Body of pancreas (tissue), 4 donors: Measurements from ENCODE around the gene CDKL5. TPM values are rescaled to one million over a fixed set of nuclear protein-coding genes. Genes with fewer than 3 reads are reported as not detected.

Source experiments
- ATAC-seq: fragments of 150-250 bp; one replicate; pipeline ENCODE4 v1.9.1; 2016
- DNase-seq, 4 donors: peaks; one replicate each; pipeline ENCODE4 v3.0.0-alpha.2; 2019
- H3K27ac ChIP-seq, 4 donors: fragments of 200-600 bp; sonication (generic); 1 replicate in 3 of 4; 2 replicates in 1 of 4; pipeline versions ENCODE4 v1.5.1 to v1.6.1; 2016 to 2019; ENCODE audit warnings: mild to moderate bottlenecking in 1 of 4, mixed read lengths in 1 of 4, moderate library complexity in 1 of 4
- H3K27me3 ChIP-seq, 2 donors: fragments of 200-600 bp; sonication (generic); one replicate each; pipeline ENCODE4 v1.6.0; 2016; ENCODE audit warnings: mild to moderate bottlenecking in 1 of 2
- H3K36me3 ChIP-seq, 2 donors: fragments of 200-600 bp; sonication (generic); replicated peaks in 1 of 2; 2 replicates each; pipeline ENCODE4 v1.5.1; 2016; ENCODE audit warnings: low read depth in 2 of 2; ENCODE audit not compliant: insufficient read depth in 1 of 2
- H3K4me1 ChIP-seq: fragments of 200-600 bp; sonication (generic); one replicate; pipeline ENCODE4 v1.6.0; 2016
- H3K4me3 ChIP-seq, 2 donors: fragments of 200-600 bp; sonication (generic); 1 replicate in 1 of 2; 2 replicates in 1 of 2; pipeline ENCODE4 v1.5.1; 2016 to 2019
- H3K9me3 ChIP-seq, 3 donors: fragments of 200-600 bp; sonication (generic); 1 replicate in 2 of 3; 2 replicates in 1 of 3; pipeline ENCODE4 v1.5.1; 2016
- CTCF ChIP-seq, 7 experiments: fragments of 450-650 bp in 4 of 7; fragments of 200-600 bp in 3 of 7; sonication (generic) in 3 of 7; IDR thresholded peaks; one replicate each; pipeline ENCODE4 v1.5.1; 2016 to 2019; ENCODE audit warnings: antibody characterized with exemption in 7 of 7
- POLR2A ChIP-seq, 3 donors: fragments of 450-650 bp; IDR thresholded peaks; one replicate each; pipeline ENCODE4 v1.6.1; 2016; ENCODE audit warnings: antibody characterized with exemption in 3 of 3, mild to moderate bottlenecking in 2 of 3
- WGBS, 2 donors: methylation state at CpG; one replicate each; pipeline ENCODE4 v1.1.5; 2017; 5-methylcytosine and 5-hydroxymethylcytosine counted together
- intact Hi-C: fragments of 100-400 bp; cut with DNase I; formaldehyde crosslinking; loops from one replicate; pipeline ENCODE4 v1.15.1; 2023
- total RNA-seq, 2 donors: library from RNA; depleted of rRNA; stranded (reverse); fragments of >200 nt; gene quantifications; one replicate each; pipeline ENCODE4 v1.1.0, GENCODE V29; 2016

CDKL5 gene
- total RNA-seq, 2 donors from 2014 or later = 3.6 to 5.7 TPM

GRCh38 chrX:18617407-18617750, 192.0 kb downstream of the CDKL5 start:
- 42 to 50% methylated on average over 2 to 5 of the region's 5 CpGs for WGBS, 2 donors
- TF ChIP-seq CTCF (IDR thresholded peaks at IDR 0.05) = no peak
- no peak for TF ChIP-seq POLR2A (IDR thresholded peaks at IDR 0.05)
- Histone ChIP-seq H3K4me1 (peaks cover 33% of the 10 kb centered on the region), H3K27ac (peak overlapping the region in 3 of 4 donors; percentile 73 to 81 (median 76)), H3K36me3 (no peaks in the 10 kb centered on the region), H3K4me3 (no peak overlapping the region), H3K9me3 (no peaks in the 10 kb centered on the region), H3K27me3 (no peaks in the 10 kb centered on the region)
- DNase-seq = peak; percentile 13 to 31 (median 24)
- peak; percentile 78 for ATAC-seq
- intact Hi-C loops = no loop called here

DNA sequence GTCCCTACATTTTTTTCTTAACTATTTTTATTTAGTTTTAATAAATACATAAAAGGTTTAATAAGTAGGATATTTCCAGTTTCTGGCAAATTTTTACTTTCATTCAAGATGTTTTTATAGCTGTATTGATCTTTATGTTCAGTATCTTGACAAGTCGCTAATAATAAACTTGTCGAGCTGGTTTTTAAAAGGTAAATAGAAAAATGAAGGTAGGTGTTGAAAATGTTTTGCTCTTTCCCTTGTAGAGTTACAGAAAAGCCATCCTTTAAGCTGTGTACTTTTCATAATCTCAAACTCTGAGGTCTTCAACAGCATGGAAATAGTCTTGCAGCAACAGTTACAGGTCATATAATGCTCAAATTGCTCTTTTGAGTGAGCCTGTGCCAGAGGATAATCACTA, 193.9 kb downstream of the CDKL5 start:
- DNase-seq = no peak
- no peak for TF ChIP-seq CTCF (IDR thresholded peaks at IDR 0.05)
- intact Hi-C loops = no loop called here

DNA sequence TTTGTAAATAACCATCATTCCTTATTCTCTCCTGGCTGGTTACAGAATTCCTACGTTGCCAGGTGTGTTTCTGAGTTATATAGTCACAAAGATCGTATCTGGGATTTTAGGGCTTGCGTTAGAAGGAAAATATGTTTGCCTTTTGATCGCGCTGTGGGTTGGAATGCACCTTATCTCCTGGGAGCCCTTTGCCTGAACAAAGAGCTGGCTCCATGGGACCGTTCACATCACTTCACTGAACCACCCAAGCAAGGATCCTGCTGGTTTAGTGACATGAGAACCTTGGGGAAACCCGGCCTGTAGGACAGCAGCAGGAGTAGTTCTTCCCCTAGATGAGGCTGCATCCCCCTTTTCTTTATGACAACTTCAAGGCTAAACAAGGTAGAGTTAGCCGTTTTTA, 194.9 kb downstream of the CDKL5 start:
- ATAC-seq (peak; percentile 73), DNase-seq (peak; percentile 32 to 49 (median 46))
- Histone ChIP-seq H3K36me3 (no peaks in the 10 kb centered on the region), H3K4me3 (no peak overlapping the region), H3K27me3 (no peaks in the 10 kb centered on the region), H3K4me1 (peaks cover 61% of the 10 kb centered on the region), H3K9me3 (no peaks in the 10 kb centered on the region), H3K27ac (peak overlapping the region in 3 of 4 donors; percentile 72 to 81 (median 76))
- intact Hi-C loops = no loop called here
- WGBS, 2 donors = 17 to 25% methylated on average over 8 of the region's 8 CpGs
- TF ChIP-seq CTCF (IDR thresholded peaks at IDR 0.05) (no peak), POLR2A (IDR thresholded peaks at IDR 0.05) (peak in 1 of 3 donors; percentile 27)

More for the DNA sequence above, 193.9 kb downstream of the CDKL5 start:
- peak overlapping the region; percentile 18 to 81 (median 74) for H3K27ac ChIP-seq
- WGBS, 2 donors = 17 to 26% methylated on average over 2 of the region's 2 CpGs
- no peak overlapping the region for H3K4me3 ChIP-seq
- H3K27me3 ChIP-seq = no peaks in the 10 kb centered on the region
- H3K9me3 ChIP-seq = no peaks in the 10 kb centered on the region
- ATAC-seq = peak; percentile 56
- H3K4me1 ChIP-seq = peaks cover 51% of the 10 kb centered on the region
- H3K36me3 ChIP-seq = no peaks in the 10 kb centered on the region

DNA sequence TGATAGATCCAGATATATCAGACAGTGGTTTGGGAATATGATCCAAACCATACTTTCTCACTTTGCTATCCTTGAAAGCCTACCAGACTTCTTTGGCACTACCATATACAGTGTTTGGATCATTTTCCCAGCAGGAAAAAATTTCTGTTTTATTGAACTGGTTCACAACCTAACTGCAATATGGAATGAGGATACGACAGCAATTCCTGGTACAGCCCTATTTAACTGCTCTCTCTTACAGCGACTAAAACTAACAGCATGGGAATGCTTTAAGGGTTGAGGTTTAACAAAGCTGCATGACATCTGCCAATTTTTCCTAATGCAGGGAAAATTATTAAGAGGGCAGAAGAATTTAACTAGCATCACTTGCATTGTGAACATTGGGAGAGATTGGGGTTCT, 199.2 kb downstream of the CDKL5 start:
- DNase-seq (no peak), ATAC-seq (no peak)
- Histone ChIP-seq H3K27me3 (no peaks in the 10 kb centered on the region), H3K4me1 (peaks cover 37% of the 10 kb centered on the region), H3K4me3 (no peak overlapping the region), H3K9me3 (no peaks in the 10 kb centered on the region), H3K27ac (peak overlapping the region in 3 of 4 donors; percentile 6 to 61 (median 44)), H3K36me3 (no peaks in the 10 kb centered on the region)
- intact Hi-C loops = no loop called here
- 78 to 93% methylated on average over 2 of the region's 2 CpGs for WGBS, 2 donors
- TF ChIP-seq POLR2A (IDR thresholded peaks at IDR 0.05) (no peak), CTCF (IDR thresholded peaks at IDR 0.05) (no peak)

DNA sequence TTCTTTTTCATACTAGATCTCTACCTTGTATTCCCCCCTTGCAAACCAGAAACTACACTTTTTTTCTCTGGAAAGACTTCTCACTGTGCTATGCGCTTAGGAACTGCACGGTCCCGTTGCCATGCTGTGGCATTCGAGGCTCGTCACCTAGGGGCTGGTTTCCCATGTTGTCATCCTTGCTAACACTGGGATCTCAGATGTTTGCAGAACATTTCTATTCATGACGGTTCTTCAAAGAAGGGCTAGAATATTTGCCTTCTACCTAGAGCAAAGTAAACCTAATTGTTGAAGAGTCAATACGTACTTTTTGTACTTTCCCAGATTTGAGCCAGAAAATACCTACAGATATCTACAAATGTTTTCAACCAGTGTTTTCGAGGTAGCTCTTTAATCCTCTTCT, 205.5 kb downstream of the CDKL5 start:
- WGBS, 2 donors = 78 to 79% methylated on average over 8 of the region's 8 CpGs
- H3K4me1 ChIP-seq = no peaks in the 10 kb centered on the region
- H3K27me3 ChIP-seq = no peaks in the 10 kb centered on the region
- no peak for DNase-seq
- no peaks in the 10 kb centered on the region for H3K36me3 ChIP-seq
- no peaks in the 10 kb centered on the region for H3K9me3 ChIP-seq
- H3K4me3 ChIP-seq = no peak overlapping the region
- intact Hi-C loops = no loop called here
- H3K27ac ChIP-seq = no peak overlapping the region
- no peak for ATAC-seq
- TF ChIP-seq CTCF (IDR thresholded peaks at IDR 0.05) (no peak), POLR2A (IDR thresholded peaks at IDR 0.05) (no peak)
